K562 (cell line): ENCODE measurements around the gene CDC42EP3. TPM values are rescaled to one million over a fixed set of nuclear protein-coding genes. Genes with fewer than 3 reads are reported as not detected.

Experiments
- ADNP ChIP-seq: fragments of 200-800 bp; sonication (Bioruptor generic); IDR thresholded peaks from 2 replicates; pipeline ENCODE4 v1.6.1; 2016; ENCODE audit warnings: missing genetic modification characterization, missing compliant biosample characterization
- COPS2 ChIP-seq: fragments of 450-650 bp; conservative IDR thresholded peaks from 2 replicates; pipeline ENCODE4 v1.6.1; 2016; ENCODE audit warnings: mild to moderate bottlenecking, moderate library complexity
- GABPB2 ChIP-seq: fragments of 250-450 bp; sonication (Bioruptor Pico); conservative IDR thresholded peaks from 2 replicates; pipeline ENCODE4 v1.5.1; 2021; ENCODE audit warnings: mild to moderate bottlenecking
- NEUROD1 ChIP-seq: fragments of 150-350 bp; IDR thresholded peaks from 2 replicates; pipeline ENCODE4 v1.6.1; 2014; ENCODE audit warnings: borderline replicate concordance, low read length, low read depth; ENCODE audit not compliant: partially characterized antibody
- NR2C2 ChIP-seq, 2 experiments: fragments of 200-800 bp in 1 of 2; sonication (Bioruptor generic) in 1 of 2; sonication (generic) in 1 of 2; formaldehyde crosslinking in 1 of 2; IDR thresholded peaks; 2 replicates each; pipeline versions ENCODE4 v1.6.1 to v1.8.0; 2016 to 2022; ENCODE audit warnings: mild to moderate bottlenecking in 1 of 2, missing compliant biosample characterization in 1 of 2, missing genetic modification characterization in 1 of 2, missing genetic modification reagents in 1 of 2
- ZNF75A ChIP-seq: fragments of 450-650 bp; formaldehyde crosslinking; IDR thresholded peaks from 2 replicates; pipeline ENCODE4 v1.4.0; 2020; ENCODE audit warnings: mild to moderate bottlenecking
- ZNF778 ChIP-seq: fragments of 450-650 bp; formaldehyde crosslinking; IDR thresholded peaks from 2 replicates; pipeline ENCODE4 v1.4.0; 2020; ENCODE audit warnings: mild to moderate bottlenecking, moderate library complexity
- polyA plus RNA-seq, 8 experiments: library from polyadenylated mRNA; depleted of rRNA in 4 of 8; stranded (reverse) in 5 of 8; unstranded in 3 of 8; fragments of >200 nt; fragmentation: Nextera tagmentation in 2 of 8; fragmentation: Illumina TruSeq in 1 of 8; extraction: Ambion mirVana in 2 of 8; extraction: Trizol in 1 of 8; gene quantifications; 2 replicates each; pipeline versions ENCODE4 v1.2.1 to v1.2.3, GENCODE V29; 2011 to 2014; ENCODE audit warnings: inconsistent platforms in 1 of 8, missing spikeins in 1 of 8
- total RNA-seq, 7 experiments: library from RNA; depleted of rRNA in 6 of 7; stranded (reverse); fragments of >200 nt in 6 of 7; fragmentation: Illumina TruSeq in 2 of 7; extraction: Trizol in 2 of 7; gene quantifications; 2 replicates each; pipeline versions ENCODE4 v1.2.1 to v1.2.3, GENCODE V29; 2011 to 2021; ENCODE audit warnings: low replicate concordance in 1 of 7
- TF ChIP-seq, protein P1 (sequence below): fragments of 450-650 bp; IDR thresholded peaks from 2 replicates; pipeline ENCODE4 v1.6.1; 2017; ENCODE audit warnings: antibody characterized with exemption
- TF ChIP-seq, protein P2 (sequence below), 2 experiments: IDR thresholded peaks; 2 replicates each; pipeline ENCODE4 v1.6.1; 2011; ENCODE audit warnings: borderline replicate concordance in 1 of 2, control low read depth in 1 of 2, low read depth in 1 of 2, low read length in 1 of 2, mild to moderate bottlenecking in 1 of 2, mixed read lengths in 1 of 2, moderate library complexity in 1 of 2; ENCODE audit not compliant: insufficient read depth in 1 of 2, insufficient read length in 1 of 2, poor library complexity in 1 of 2, severe bottlenecking in 1 of 2; ENCODE audit errors: extremely low read depth in 1 of 2

The CDC42EP3 gene
- total and polyA plus RNA-seq, 9 of the 15 experiments (the other 6 are each of a cell fraction or from before 2014, with no cell fraction given), result 0.72 to 6.4 (median 2.0) TPM

DNA sequence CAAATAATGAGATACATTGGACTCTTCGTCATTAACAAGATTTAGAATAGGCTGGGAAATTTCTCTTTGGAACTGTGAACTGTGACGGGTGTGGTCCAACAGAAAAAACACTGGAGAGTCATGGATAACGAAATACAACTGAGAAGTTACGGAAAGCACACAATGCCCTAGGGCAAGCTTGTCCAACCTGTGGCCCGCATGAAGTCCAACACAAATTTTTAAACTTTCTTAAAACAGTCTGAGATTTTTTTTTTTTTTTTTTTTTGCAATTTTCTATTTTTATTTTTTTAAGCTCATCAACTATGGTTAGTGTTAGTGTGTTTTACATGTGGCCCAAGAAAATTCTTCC lies 27.7 kb downstream of the CDC42EP3 start (continued):
- TF ChIP-seq, protein P1, sequence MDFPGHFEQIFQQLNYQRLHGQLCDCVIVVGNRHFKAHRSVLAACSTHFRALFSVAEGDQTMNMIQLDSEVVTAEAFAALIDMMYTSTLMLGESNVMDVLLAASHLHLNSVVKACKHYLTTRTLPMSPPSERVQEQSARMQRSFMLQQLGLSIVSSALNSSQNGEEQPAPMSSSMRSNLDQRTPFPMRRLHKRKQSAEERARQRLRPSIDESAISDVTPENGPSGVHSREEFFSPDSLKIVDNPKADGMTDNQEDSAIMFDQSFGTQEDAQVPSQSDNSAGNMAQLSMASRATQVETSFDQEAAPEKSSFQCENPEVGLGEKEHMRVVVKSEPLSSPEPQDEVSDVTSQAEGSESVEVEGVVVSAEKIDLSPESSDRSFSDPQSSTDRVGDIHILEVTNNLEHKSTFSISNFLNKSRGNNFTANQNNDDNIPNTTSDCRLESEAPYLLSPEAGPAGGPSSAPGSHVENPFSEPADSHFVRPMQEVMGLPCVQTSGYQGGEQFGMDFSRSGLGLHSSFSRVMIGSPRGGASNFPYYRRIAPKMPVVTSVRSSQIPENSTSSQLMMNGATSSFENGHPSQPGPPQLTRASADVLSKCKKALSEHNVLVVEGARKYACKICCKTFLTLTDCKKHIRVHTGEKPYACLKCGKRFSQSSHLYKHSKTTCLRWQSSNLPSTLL, result no peak
- TF ChIP-seq NR2C2 (CRISPR knock-in tag; IDR thresholded peaks at IDR 0.05) (no peak), NR2C2 (tag; IDR thresholded peaks at IDR 0.05) (no peak), ADNP (no peak), COPS2 (no peak), ZNF75A (CRISPR knock-in tag) (no peak), GABPB2 (CRISPR knock-in tag) (no peak), NEUROD1 (no peak), ZNF778 (CRISPR knock-in tag) (no peak)
- TF ChIP-seq, protein P2, sequence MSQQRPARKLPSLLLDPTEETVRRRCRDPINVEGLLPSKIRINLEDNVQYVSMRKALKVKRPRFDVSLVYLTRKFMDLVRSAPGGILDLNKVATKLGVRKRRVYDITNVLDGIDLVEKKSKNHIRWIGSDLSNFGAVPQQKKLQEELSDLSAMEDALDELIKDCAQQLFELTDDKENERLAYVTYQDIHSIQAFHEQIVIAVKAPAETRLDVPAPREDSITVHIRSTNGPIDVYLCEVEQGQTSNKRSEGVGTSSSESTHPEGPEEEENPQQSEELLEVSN (IDR thresholded peaks at IDR 0.05; ENCODE audit: borderline replicate concordance in 1 of 2, extremely low read depth in 1 of 2, insufficient read depth in 1 of 2, insufficient read length in 1 of 2, low read depth in 1 of 2, low read length in 1 of 2, poor library complexity in 1 of 2, severe bottlenecking in 1 of 2), result no peak
